ENCODE results near the gene ADAMTS17.
"Not testable (repeated sequence)": the region's sequence is repeated elsewhere in the genome, so short reads cannot be mapped to it uniquely, and the experiment has no call there.

ADAMTS17 gene

DNA sequence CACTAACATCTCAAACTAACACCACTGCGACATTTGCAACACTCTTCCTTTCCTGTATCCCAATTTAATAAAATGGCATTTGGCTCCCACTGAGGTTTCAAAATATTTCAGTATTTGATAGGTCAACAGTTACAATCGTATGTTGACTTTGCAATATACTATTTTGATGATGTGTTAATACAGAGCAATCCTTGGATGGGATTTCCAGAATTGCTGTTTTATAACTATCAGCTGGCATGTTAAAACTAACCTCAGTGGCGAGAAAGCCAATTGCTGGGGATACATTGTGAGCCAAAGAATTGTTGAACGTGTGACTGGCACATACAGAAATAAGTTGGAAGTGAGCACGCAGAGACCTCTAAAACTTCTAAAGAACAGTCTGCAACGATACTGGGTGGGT lies 382.4 kb downstream of the ADAMTS17 start:
- DNase-seq, result no peak

DNA sequence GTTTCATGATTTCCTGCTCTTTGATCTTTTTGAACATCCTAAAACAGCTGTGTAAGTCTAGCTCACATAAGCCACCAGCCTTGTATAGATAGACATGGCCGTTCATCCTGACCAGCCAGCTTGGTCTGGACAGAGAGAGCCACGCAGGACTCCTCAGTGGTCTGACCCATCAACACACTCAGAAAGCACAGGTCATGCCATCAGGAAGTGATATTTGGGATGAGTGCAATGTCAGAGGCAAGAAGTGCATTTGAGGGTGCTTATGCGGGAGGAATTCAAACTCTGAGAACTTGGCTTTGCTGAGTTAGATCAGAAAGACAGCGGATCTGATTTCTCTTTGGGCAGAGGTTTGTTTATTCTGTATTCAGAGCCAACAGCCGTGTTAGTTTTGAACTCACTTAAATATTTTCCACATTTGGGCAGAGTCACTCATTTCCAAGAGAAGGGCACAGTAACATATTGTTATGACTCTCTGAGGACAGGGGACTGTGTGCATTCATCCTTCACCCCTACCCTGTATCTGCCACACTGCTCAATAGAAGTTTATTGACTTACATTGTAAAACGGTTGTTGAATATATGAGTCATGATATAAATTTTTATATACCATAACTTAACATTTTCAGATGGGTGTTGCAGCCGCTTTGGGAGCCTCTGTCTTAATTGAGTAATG lies 383.2 kb downstream of the ADAMTS17 start:
- no peak for DNase-seq

DNA sequence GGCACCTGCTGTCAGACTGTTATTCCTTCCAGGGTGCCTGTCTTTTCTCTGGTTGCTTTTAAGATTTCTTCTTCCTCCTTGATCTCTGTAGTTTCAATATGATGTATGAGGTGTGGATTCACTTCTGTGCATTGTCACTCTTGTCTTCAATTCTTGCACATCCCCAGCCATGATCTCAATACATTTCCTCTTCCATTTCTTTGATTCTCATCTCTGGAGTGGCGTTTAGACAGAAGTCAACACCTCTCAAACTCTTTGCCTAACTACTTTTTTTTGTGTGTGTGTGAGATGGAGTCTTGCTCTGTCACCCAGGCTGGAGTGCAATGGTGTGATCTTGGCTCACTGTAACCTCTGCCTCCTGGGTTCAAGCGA lies 384.1 kb downstream of the ADAMTS17 start:
- no peak for DNase-seq

DNA sequence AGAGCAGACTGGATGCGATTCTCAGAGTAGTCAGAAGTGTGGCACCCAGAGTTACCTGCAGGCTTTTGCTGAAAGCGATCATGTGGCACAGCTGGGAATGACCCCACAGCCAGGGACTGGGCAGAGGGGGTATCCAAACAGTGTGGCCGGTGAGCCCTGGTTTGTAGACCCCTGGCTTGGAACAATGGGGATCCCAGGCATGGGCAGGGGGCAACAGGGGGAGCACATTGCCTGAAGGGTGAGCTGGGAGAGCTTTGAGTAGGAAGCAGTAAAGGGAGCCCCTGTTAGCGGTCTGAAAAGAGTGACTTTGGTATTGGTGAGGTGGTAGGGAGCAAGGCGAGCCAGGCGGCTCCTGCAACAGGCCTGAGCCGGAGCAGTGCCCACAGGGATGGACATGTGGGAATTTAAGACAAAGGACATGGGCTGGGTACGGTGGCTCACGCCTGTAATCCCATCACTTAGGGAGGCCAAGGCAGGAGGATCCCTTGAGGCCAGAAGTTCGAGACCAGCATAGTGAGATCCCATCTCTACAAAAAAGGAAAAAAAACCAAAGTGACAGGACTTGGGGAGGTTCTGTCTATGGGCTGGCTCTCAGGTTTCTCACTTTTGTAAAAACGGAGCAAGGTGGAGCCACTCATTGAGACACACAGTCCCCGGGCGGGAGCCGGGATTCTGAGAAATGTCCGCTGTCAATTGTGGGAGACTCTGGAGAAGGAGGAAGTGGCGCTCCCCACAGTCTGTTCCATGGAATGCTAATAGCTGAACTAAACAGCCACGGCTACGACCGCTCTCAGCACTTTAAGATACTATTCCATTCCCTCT lies 384.7 kb downstream of the ADAMTS17 start:
- DNase-seq, result no peak

DNA sequence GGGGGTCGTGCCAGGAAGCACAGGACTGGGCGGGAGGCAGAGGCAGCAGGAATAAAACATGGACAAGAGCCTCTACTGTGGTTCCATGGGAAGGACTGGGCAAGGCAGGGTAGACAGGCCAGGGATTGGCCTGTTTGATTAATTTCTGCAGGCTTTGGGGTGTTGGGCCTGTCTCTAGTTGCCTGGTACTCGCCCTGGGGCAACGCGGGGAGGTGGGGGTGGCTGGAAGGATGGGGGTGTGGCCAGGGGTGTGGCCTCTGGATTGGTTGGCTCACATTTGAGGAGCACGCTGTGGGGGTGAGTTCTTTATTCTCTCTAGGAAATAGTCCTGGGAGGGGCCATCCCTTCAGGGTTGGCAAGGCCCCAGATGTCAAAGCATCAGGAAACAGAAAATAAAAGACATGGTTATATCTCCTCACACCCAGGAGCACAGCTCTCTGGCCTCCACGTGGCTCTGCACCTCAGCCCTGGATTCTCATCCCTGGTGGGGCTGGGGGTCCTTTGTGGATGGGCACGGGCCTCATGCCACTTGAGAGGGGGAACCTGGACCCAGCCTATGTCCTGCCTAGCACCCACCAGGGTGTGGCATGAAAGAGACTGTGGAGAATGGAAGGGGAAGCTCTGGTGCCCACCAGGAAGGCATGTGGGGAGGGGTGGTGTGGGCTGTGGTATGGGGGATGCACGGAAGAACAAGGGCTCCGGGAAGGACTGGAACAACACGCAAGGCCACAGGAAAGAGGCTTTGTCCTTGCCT lies 385.6 kb downstream of the ADAMTS17 start:
- DNase-seq, result no peak

DNA sequence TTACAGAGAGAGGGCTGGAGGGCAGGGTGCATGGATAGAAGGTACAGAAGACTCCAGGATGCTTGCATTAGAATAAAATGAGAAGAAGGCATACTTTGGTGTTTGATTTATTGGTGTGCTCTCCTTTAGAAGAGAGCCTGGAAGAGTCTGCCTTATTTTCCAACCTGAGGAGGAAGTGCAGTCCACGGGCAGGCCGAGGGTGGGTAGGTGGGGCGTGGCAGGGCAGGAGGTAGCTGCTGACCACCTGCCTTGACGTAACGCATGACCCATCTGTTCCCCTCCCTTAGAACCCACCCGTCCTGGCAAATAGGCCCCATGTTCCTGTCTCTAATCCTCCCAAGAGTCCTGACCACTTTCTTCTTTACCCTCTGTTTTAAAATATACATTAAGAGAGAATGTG lies 386.2 kb downstream of the ADAMTS17 start:
- no peak for DNase-seq

DNA sequence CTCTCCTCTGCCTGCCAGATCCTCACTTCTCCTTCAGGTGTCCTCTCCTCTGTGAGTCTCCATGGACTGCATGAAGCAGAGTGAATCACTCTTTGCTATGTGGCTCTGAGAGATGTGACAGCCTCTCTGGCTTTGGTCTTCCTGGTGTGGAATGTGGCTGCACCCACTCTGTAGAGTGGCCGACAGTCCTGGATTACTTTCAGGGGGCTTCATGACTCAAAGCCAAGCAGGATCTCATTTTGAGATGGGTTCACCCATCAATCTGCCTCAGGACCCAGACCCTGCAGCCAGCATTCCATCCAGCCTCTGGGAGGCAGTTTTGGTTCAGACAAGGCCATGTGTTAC lies 386.6 kb downstream of the ADAMTS17 start:
- DNase-seq, result no peak

DNA sequence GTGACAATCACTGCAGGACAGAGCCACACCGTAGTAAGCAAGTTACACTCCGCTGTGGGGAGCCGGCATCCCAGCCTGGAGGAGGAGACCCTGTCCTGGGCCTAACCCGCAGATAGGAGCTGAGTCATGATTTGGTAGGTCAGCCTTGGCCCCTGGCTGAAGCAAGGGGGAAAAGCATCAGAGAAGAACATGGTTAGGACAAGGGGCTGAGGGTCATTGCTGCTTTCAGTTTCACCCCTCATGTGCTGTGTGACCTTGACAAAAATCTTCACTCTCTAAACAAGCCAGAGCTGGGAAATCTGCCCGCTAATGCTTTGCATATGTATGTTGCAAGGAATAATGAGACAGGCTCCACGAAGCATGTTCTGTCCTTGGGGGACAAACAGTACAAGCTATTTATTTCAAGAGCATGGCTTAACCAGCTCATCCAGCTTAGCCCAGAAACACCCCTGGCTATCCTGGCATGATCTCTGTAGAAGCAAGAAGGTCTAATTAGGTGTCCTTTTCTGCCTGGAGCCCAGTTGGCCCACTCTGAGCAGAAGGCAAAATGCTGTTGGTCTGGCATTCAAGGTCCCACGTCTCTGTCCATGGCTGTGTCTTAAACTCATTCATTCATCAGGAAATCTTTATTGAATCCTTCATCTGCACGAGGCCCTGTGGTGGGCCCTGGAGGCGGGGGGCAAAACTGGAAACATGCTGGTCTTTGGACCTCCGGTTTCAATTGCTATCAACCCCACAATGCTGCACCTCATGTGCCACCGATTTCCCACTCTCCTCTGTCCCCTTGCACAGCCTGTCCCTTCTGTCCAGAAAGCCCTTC lies 387.2 kb downstream of the ADAMTS17 start:
- DNase-seq, result no peak

DNA sequence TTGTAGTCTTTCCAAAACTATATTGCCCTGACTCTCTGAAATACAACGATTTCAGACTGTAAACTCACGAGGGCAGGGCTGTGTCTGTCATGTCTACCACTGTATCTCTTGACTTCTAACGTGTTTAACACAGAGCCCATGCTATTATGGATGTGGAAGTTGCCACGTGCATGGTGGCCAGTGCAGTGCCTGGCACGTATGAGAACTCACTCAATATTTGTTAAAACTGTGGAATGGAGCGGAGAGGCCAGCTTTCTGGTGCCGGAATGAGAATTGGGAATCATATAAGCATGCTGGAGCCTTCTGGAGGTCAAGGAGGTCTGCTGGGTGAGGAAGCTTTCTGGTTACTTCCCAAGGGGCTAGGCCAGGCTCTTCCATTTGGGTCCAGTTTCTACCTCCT lies 387.9 kb downstream of the ADAMTS17 start:
- no peak for DNase-seq

DNA sequence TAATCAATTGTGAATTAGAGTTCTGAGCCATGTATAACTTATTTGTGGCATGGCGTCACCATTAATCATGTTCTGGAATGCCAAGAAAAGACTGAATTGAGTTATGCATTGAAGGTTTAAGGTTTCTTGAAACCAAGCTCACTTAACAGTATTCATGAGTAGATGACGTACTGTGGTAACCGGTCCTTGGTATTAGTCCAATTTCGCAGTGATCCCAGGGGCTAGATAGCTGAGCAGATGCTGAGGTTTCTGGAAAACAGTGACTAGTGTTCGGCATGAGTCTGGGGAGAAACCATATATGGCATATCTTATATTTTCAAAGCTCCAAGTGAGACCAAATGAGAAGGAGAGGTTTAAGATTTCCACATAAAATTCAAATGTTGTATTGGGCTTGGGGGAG lies 390.3 kb downstream of the ADAMTS17 start:
- no peak for DNase-seq

DNA sequence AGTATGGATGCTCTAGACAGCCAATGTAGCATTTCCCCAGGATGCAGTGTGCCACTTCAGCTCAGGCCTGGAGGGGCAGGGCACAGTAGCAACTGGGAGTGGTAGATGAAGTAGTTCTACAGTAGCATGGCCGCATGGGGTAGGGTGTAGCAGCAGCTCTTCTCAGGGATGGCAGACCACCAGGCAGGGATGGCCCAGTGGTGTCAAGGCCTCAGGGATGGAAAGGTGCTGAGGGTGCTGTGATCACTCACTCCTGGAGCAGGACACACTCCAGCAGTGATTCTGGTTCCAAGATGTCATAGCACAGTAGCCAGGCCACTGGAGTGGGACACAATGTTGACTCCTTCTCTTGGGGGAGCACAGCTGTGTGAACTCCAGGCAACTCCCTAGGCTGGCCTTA lies 397.6 kb downstream of the ADAMTS17 start:
- DNase-seq, result no peak

DNA sequence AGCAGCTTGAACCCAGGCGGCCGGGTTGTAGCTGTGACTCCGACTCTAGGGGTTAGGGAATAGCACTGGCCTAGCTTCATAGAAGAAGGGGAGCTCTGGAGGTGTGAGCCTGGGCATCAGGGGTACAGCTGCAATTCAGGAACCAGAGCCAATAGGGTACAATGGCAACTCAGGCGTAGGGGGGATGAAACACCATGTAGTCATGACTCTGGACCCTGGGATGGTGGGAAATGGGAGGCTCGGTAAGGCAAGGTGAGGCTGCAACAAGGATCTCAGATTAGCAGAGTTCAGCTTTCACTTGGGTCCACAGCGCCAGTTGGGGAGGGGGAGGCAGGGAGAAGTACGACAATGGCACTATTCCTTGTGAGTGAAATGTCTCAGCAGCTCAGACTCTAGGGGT lies 398.3 kb downstream of the ADAMTS17 start:
- DNase-seq, result no peak

DNA sequence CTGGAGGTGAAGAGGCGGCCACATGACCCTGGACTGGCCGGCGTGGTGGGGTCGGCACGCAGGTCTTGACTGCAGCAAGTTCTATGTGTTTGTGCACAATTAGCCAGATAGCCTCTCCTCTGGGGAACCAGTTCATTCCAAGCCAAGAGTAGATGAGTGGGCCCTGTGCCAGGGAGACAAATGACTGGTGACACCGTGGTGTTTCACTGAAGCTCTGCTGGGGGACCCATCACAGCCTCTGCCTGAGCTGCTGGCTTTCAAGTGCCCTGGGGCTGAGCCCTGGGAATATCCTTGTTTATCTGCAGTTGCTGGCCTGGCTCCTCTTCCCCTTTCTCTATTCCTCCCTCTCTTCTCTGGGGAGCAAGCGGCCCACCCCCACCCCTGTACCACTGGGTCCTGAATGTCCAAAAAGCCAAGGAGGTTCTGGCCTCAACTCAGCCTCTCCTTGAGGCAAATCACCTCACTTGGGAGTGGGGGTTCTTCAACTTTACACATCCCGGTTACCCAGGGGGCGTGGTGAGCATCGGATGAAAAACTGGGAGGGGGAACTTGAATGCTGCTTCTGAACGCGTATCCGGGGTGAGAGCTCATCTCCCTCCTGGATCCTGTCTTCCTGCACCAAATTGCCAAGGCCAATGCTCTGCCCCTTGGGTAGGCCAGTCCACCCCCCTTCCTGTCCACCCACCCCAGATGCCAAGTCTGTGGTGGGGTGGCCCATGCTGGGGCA lies 408.9 kb downstream of the ADAMTS17 start:
- no peak for DNase-seq

DNA sequence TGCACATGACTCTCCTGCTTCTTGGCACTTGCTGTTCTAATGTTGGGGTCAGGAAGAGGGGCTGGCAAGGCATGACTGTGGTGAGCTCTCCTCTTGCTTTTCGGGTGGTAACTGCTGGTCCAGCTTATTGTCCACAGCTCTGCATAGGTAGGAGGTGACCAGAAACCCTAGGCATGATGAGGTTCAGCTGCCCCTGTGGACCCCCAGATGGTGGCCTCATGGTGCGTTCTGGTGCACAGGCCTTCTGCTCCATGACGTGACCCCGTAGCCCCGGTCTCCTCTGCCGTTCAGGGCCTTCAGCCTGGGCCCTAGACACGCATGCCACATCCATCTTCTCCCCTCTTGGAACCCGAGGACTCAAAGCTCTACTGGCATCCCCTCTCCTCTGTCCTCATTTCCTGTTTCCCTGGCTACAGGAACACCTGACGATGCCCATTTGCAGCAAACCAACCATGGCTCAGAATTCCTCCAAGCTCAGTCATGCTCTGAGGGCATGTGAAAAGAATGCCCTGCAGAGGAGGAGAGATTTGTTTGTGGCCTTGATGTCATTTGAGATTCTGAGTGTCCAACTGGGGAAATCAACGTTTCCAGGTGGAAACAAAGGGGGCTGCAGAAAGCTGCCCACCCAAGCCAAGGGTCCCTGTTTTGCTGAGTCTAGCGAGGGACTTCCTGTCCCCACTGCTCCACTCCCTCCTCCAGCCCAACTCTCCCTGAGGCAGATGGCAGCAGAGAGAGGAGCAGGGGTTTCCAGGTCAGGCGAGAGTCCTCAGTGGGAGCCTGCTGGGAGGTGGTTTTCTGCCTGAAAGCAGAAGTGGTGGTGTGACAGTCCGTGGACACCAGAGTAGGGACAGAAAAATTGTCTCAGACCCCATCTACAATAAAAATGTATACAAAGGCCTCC lies 409.8 kb downstream of the ADAMTS17 start:
- DNase-seq, result no peak

DNA sequence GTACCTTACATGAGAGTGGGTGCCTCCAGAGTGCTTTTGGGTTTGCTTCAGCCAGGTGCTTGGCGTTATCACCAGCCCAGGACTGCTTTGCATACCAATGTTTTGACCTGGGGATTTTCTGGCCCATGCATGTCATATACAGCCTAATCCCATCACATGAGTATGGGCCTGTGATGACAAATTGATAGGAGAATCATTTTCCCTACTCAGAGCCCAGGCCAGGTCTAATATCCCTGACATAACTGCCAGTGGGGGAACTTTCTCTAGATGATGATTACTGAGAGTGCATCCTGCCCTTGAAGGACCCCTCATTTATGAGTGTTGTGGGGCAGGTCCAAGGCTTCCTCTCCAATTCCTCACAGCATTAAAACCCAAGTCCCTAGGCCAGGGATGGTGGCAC lies 411.1 kb downstream of the ADAMTS17 start:
- no peak for DNase-seq

DNA sequence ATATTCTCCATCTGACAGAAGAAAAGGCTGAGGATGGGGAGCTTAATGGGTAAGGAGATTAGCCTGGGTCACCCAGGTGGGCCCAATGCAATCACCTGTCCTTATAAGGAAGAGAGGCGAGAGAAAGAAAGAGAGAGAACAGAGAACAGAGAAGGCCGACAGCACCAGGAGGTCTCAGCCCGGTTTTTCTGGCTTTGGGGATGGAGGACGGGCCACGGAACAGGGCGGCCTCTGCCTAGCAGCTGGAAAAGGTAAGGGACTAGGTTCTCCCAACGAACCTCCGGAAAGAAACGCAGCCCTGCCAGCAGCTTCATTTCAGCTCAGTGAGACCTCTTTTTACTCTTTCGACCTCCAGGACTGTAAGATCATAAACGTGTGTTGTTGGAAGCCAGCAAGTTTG lies 412.5 kb downstream of the ADAMTS17 start:
- DNase-seq, result no peak

DNA sequence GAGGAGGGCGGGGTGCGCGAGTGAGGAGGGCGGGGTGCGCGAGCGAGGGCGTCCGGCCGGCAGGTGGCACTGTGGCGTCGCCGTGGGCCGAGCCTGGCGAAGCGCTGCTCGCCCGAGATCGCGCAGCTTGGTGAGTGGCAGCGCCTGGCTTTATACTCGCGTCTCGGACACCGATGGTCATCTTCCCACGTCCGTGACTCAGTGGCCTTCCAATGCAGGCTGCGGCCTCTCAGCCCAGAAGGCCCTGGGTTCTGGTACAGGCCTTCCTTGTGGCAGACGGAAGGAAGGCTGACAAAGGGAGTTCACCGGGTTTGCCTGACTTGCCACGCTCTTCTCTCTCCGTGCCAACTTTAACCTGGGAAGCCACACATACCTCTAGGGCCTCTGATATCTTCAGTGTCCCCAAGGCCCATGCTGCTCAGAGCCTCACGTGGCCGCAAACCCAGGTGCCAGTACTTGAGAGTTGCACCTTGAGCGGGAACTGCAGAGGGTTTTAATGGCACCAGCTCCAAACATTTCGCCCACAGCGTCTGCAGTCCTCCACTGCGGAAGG lies 413.3 kb downstream of the ADAMTS17 start:
- peak; percentile 83 to 91 (median 89) for DNase-seq

DNA sequence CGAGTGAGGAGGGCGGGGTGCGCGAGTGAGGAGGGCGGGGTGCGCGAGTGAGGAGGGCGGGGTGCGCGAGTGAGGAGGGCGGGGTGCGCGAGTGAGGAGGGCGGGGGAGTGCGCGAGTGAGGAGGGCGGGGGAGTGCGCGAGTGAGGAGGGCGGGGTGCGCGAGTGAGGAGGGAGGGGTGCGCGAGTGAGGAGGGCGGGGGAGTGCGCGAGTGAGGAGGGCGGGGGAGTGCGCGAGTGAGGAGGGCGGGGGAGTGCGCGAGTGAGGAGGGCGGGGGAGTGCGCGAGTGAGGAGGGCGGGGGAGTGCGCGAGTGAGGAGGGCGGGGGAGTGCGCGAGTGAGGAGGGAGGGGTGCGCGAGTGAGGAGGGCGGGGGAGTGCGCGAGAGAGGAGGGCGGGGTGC lies 415.2 kb downstream of the ADAMTS17 start:
- not testable (repeated sequence) for DNase-seq

DNA sequence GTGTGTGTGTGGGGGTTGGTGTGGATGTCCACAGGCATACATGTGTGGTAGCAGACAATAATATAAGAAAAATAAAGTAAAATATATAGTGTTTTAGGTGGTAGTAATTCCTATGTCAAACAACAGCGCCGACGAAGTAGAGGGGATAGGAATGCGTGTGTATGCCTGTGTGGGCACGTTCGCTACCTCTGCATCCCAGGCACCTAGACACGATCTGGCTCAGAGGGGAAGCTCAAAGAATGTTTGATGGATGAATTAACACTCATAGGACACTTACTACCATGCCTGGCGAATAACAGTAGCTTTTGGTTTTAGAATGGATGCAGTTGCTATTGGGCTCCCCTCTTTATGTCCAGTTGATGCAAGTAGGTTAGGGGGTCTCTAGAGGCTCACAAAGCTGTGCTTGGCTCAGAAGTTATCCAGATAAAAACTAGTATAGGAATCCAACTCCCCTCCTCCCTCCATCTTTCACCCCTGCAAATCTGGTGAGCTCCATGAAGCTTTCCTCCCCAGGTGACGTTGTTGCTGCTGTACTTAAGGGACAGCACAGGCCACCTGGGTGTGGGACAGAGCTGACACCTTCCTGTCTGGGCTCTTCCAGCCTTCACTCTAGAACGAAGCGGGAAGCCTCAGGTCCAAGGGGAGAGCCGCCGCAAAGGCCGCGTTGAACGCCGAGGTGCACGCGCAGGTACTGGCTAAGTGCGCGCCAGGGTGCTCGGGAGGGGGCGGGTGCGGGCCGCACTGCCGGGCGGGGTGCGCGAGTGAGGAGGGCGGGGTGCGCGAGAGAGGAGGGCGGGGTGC lies 415.9 kb downstream of the ADAMTS17 start:
- DNase-seq, result peak; percentile 20 to 49 (median 34)

DNA sequence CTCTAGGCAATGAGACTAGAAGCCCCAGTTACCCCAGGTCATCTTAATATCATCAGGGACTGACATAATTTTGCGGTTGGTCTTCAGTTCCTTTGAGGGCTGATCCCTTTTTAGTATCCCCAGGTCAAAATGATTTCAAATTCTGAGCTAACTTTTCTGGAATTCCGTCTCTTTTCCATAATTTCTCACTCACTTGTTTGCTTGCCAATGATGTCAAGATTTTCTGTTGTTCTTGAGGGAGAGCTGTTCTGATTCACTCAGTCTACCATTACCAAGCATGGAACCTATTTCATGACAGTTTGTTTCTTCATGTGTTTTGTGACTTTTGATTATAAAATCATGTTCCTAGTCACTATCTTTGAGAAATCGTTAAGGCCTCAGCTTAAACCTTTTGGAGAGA lies 418.1 kb downstream of the ADAMTS17 start:
- DNase-seq, result no peak

Data from suppressor macrophage treated with lipopolysaccharide for 1 hour (primary cell).